GM12878 (cell line): ENCODE data around the gene RDM1. TPM values are rescaled to one million over a fixed set of nuclear protein-coding genes. Genes with fewer than 3 reads are reported as not detected.

ENCODE experiments used
- ATAC-seq: fragments of 200-7000 bp; cut with Tn5 transposase; 3 replicates; pipeline ENCODE4 v1.9.1; 2020; ENCODE audit warnings: mild to moderate bottlenecking, moderate library complexity
- BruUV-seq: library from RNA; stranded (reverse); fragments of 400-500 nt; replicated peaks from 2 replicates; lab custom pipeline; 2021; lab: Mats Ljungman, UMichigan
- CTCF ChIA-PET: fragments of 300-600 bp; sonication (Branson Sonifier 250); formaldehyde crosslinking; extraction: SDS; loops from one replicate; lab custom pipeline; 2021; ENCODE audit warnings: inconsistent platforms; lab: Yijun Ruan, JAX
- POLR2A ChIA-PET: fragments of 350-600 bp; formaldehyde crosslinking; extraction: SDS; loops from one replicate; lab custom pipeline; 2021; ENCODE audit warnings: inconsistent platforms; lab: Charles Lee
- RAD21 ChIA-PET: fragments of 300-600 bp; sonication (Branson Sonifier 250); formaldehyde crosslinking; loops from one replicate; lab custom pipeline; 2023; ENCODE audit warnings: antibody characterized with exemption; ENCODE audit not compliant: unreplicated experiment; lab: Charles Lee
- SMC1A ChIA-PET: fragments of 300-600 bp; sonication (Branson Sonifier 250); formaldehyde crosslinking; loops from one replicate; lab custom pipeline; 2023; ENCODE audit not compliant: unreplicated experiment, uncharacterized antibody; lab: Charles Lee
- DNase-seq: peaks from one replicate; pipeline ENCODE4 v3.0.0-alpha.2; 2011; ENCODE audit warnings: low read depth, low spot score
- FAIRE-seq: peaks from 3 replicates; lab custom pipeline; 2011; peaks lifted over from hg19 to GRCh38; lab: Jason Lieb, UNC
- H2AFZ ChIP-seq: 2 replicates; pipeline ENCODE4 v1.6.0; 2011; ENCODE audit warnings: low read depth, low read length, control low read depth; ENCODE audit not compliant: control insufficient read depth
- H3K27ac ChIP-seq: 2 replicates; pipeline ENCODE4 v1.5.1; 2011; ENCODE audit warnings: control low read depth; ENCODE audit not compliant: control insufficient read depth, insufficient read depth
- H3K27me3 ChIP-seq, 2 experiments: replicated peaks in 1 of 2; 2 replicates each; pipeline versions ENCODE4 v1.6.0 to v1.6.1; 2011; ENCODE audit warnings: low read length in 1 of 2; ENCODE audit not compliant: control insufficient read depth in 2 of 2, insufficient read depth in 2 of 2
- H3K36me3 ChIP-seq, 2 experiments: 2 replicates each; pipeline ENCODE4 v1.5.1; 2011; ENCODE audit warnings: low read length in 1 of 2; ENCODE audit not compliant: control insufficient read depth in 2 of 2, insufficient read depth in 2 of 2
- H3K4me1 ChIP-seq: 2 replicates; pipeline ENCODE4 v1.6.1; 2011; ENCODE audit warnings: mild to moderate bottlenecking, low read length, moderate library complexity, mixed read lengths; ENCODE audit not compliant: control insufficient read depth, insufficient read depth
- H3K4me2 ChIP-seq: 2 replicates; pipeline ENCODE4 v1.6.0; 2011; ENCODE audit warnings: control low read depth; ENCODE audit not compliant: control insufficient read depth, insufficient read depth
- H3K4me3 ChIP-seq: fragments of 200-600 bp; sonication (generic); 2 replicates; pipeline ENCODE4 v1.5.1; 2016
- H3K79me2 ChIP-seq: 2 replicates; pipeline ENCODE4 v1.6.0; 2011; ENCODE audit warnings: low read length; ENCODE audit not compliant: control insufficient read depth, insufficient read depth
- H3K9ac ChIP-seq: 2 replicates; pipeline ENCODE4 v1.8.0; 2011; ENCODE audit warnings: low read length, control low read depth, mixed read lengths; ENCODE audit not compliant: control insufficient read depth, insufficient read depth
- H3K9me3 ChIP-seq: replicated peaks from 3 replicates; pipeline ENCODE4 v1.5.1; 2011; ENCODE audit warnings: mild to moderate bottlenecking, low read length; ENCODE audit not compliant: control insufficient read depth, insufficient read depth
- H4K20me1 ChIP-seq: 2 replicates; pipeline ENCODE4 v1.6.0; 2011; ENCODE audit not compliant: control insufficient read depth, insufficient read depth
- ASH2L ChIP-seq: fragments of 300-600, 200-600 bp; sonication (generic); IDR thresholded peaks from 2 replicates; pipeline ENCODE4 v1.6.1; 2017; ENCODE audit warnings: low read depth, mild to moderate bottlenecking, borderline replicate concordance
- CHD4 ChIP-seq: fragments of 200-600 bp; sonication (generic); IDR thresholded peaks from 2 replicates; pipeline ENCODE4 v1.6.1; 2016; ENCODE audit warnings: mild to moderate bottlenecking
- CREM ChIP-seq: IDR thresholded peaks from 2 replicates; pipeline ENCODE4 v1.6.1; 2014; ENCODE audit warnings: antibody characterized with exemption, low read depth
- EED ChIP-seq: sonication (generic); IDR thresholded peaks from 2 replicates; pipeline ENCODE4 v1.6.1; 2016; ENCODE audit warnings: antibody characterized with exemption, low read depth
- ELK1 ChIP-seq: IDR thresholded peaks from 2 replicates; pipeline ENCODE4 v1.6.1; 2012; ENCODE audit warnings: low read depth, low read length, improper control_type of control experiment
- KAT2A ChIP-seq: conservative IDR thresholded peaks from 2 replicates; pipeline ENCODE4 v1.6.1; 2011; ENCODE audit warnings: low read depth, low read length; ENCODE audit not compliant: control insufficient read depth
- LARP7 ChIP-seq: fragments of 450-650 bp; IDR thresholded peaks from 2 replicates; pipeline ENCODE4 v1.6.1; 2017; ENCODE audit warnings: mild to moderate bottlenecking
- MTA3 ChIP-seq: IDR thresholded peaks from 2 replicates; pipeline ENCODE4 v1.6.1; 2012; ENCODE audit warnings: low read length, inconsistent platforms, borderline replicate concordance
- NKRF ChIP-seq: fragments of 450-650 bp; conservative IDR thresholded peaks from 2 replicates; pipeline ENCODE4 v1.6.1; 2017; ENCODE audit warnings: mild to moderate bottlenecking, moderate library complexity
- NRF1 ChIP-seq: conservative IDR thresholded peaks from 2 replicates; pipeline ENCODE4 v1.6.1; 2011; ENCODE audit warnings: mild to moderate bottlenecking, low read depth, low read length, improper control_type of control experiment
- SMC3 ChIP-seq: IDR thresholded peaks from 2 replicates; pipeline ENCODE4 v1.6.1; 2011; ENCODE audit warnings: low read length, improper control_type of control experiment, borderline replicate concordance
- STAT1 ChIP-seq: fragments of 450-650 bp; conservative IDR thresholded peaks from 2 replicates; pipeline ENCODE4 v1.6.1; 2014; ENCODE audit warnings: antibody characterized with exemption, mild to moderate bottlenecking
- TBL1XR1 ChIP-seq: IDR thresholded peaks from 2 replicates; pipeline ENCODE4 v1.6.1; 2012; ENCODE audit warnings: low read depth, low read length, improper control_type of control experiment
- TCF12 ChIP-seq: IDR thresholded peaks from 2 replicates; pipeline ENCODE4 v1.6.1; 2011; ENCODE audit warnings: low read depth, mild to moderate bottlenecking, low read length
- TCF7 ChIP-seq: IDR thresholded peaks from 2 replicates; pipeline ENCODE4 v1.6.1; 2014; ENCODE audit warnings: antibody characterized with exemption, borderline replicate concordance
- ZNF687 ChIP-seq: fragments of 450-650 bp; IDR thresholded peaks from 2 replicates; pipeline ENCODE4 v1.6.1; 2017; ENCODE audit warnings: mild to moderate bottlenecking, moderate library complexity
- WGBS: methylation state at CpG from one replicate; pipeline ENCODE4 v1.1.6; 2016; ENCODE audit warnings: low lambda C conversion rate; ENCODE audit not compliant: insufficient replicate concordance, insufficient coverage; ENCODE audit errors: missing lambda C conversion rate; 5-methylcytosine and 5-hydroxymethylcytosine counted together
- in situ Hi-C: fragments of 300-500 bp; cut with MboI; formaldehyde crosslinking; loops from 9 replicates; pipeline ENCODE4 v1.14.3; 2018; ENCODE audit warnings: mixed read lengths
- intact Hi-C: fragments of 100-400 bp; cut with micrococcal nuclease; formaldehyde crosslinking; loops from one replicate; pipeline ENCODE4 v1.14.2; 2022; ENCODE audit not compliant: unreplicated experiment
- polyA plus RNA-seq, 11 experiments: library from polyadenylated mRNA; depleted of rRNA in 4 of 11; unstranded in 6 of 11; stranded (reverse) in 5 of 11; fragments of >200 nt; fragmentation: Nextera tagmentation in 4 of 11; fragmentation: Illumina TruSeq in 1 of 11; extraction: Ambion mirVana in 4 of 11; extraction: Trizol in 1 of 11; gene quantifications; 1 replicate in 1 of 11; 2 replicates in 10 of 11; pipeline versions ENCODE4 v1.2.1 to v1.2.3, GENCODE V29; 2011 to 2016; ENCODE audit warnings: inconsistent platforms in 2 of 11, missing spikeins in 2 of 11, low read depth in 1 of 11
- total RNA-seq, 4 experiments: library from RNA; depleted of rRNA in 3 of 4; stranded (reverse); fragments of >200 nt in 3 of 4; fragmentation: Illumina TruSeq in 1 of 4; extraction: Trizol in 1 of 4; gene quantifications; 2 replicates each; pipeline versions ENCODE4 v1.2.1 to v1.2.3, GENCODE V29; 2013 to 2021

RDM1 gene
- total and polyA plus RNA-seq, 10 of the 15 experiments (the other 5 are each of a cell fraction or from before 2014, with no cell fraction given) = 5.7 to 18.4 (median 10.7) TPM

- Histone ChIP-seq H3K79me2 (no peaks in the 10 kb centered on the region), H3K27me3 (no peaks in the 10 kb centered on the region), H3K4me1 (peaks cover 13% of the 10 kb centered on the region), H3K36me3 (no peaks in the 10 kb centered on the region), H3K4me3 (no peak overlapping the region), H3K9me3 (no peaks in the 10 kb centered on the region; the same call in 2 of the 3 replicates), H2AFZ (no peak overlapping the region), H3K9ac (no peak overlapping the region), H4K20me1 (no peaks in the 10 kb centered on the region), H3K27ac (no peak overlapping the region), H3K4me2 (no peak overlapping the region)
- ChIA-PET CTCF (interaction anchor here (0.6 to 1.5 kb wide), 7 partner anchors 9 to 100 kb away, joined by 3 to 7 read pairs (median 3); partner anchors contain the start of gene LYZL6), POLR2A (interaction anchor here (1.2 to 1.3 kb wide), 2 partner anchors 9 to 32 kb away, joined by 3 to 4 read pairs; partner anchors contain the start of gene CCL5), SMC1A (interaction anchor here (2.6 to 14.1 kb wide), 2 partner anchors 10 to 23 kb away, joined by 8 to 155 read pairs; partner anchors contain the start of gene CCL5), RAD21 (interaction anchor here (0.5 kb wide), 1 partner anchor 1230 kb away, joined by 3 read pairs; no protein-coding TSS in a partner anchor)
- FAIRE-seq (no peak), ATAC-seq (no peak), DNase-seq (no peak)
- in situ Hi-C loops = no loop called here
- intact Hi-C loops = no loop called here
- no TSS peak for BruUV-seq
- WGBS = 96% methylated on average over 7 of the region's 8 CpGs
- TF ChIP-seq TCF7 (no peak), SMC3 (no peak), ZNF687 (no peak), KAT2A (no peak), CREM (no peak), MTA3 (no peak), TCF12 (no peak), ASH2L (no peak), LARP7 (no peak), NRF1 (no peak), TBL1XR1 (no peak), NKRF (no peak), EED (no peak), STAT1 (no peak), ELK1 (no peak), CHD4 (no peak)
These were observed 59.4 kb downstream of the RDM1 start for GRCh38 chr17:35870906-35871819.
